RKO (cell line): Measurements from ENCODE around the gene SPATA7.

Experiments
- DNase-seq: peaks from one replicate; pipeline ENCODE4 v3.0.0-alpha.2; 2016; ENCODE audit warnings: low spot score

The SPATA7 gene

DNA sequence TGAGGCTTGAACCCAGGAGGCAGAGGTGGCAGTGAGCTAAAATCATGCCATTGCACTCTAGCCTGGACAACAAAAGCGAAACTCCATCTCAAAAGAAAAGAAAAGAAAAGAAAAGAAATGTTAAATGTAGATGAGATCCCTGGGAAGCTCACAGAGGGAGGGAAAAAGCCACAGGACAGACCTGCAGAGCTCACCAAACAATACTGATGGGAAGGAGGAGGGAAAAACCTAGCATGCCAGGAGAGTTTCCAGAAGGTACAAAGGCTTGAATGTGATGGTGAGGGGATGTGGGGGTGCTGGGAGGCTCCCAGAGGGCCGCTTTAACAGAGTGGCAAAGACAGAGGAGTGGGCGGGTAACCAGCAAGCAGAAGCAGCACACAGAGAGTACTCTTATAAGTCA, 97.1 kb downstream of the SPATA7 start:
- no peak for DNase-seq
